K562 (cell line): Measurements from ENCODE around the gene APBA2. TPM values are rescaled to one million over a fixed set of nuclear protein-coding genes. Genes with fewer than 3 reads are reported as not detected.

Experiments
- CBX1 ChIP-seq: sonication (generic); IDR thresholded peaks from 2 replicates; pipeline ENCODE4 v1.6.1; 2016; ENCODE audit warnings: antibody characterized with exemption, low read depth, mild to moderate bottlenecking
- CHAMP1 ChIP-seq: fragments of 450-650 bp; IDR thresholded peaks from 2 replicates; pipeline ENCODE4 v1.6.1; 2016; ENCODE audit warnings: mild to moderate bottlenecking
- DDX20 ChIP-seq: fragments of 450-650 bp; IDR thresholded peaks from 2 replicates; pipeline ENCODE4 v1.6.1; 2016; ENCODE audit warnings: missing genetic modification characterization, low read depth, mild to moderate bottlenecking, missing compliant biosample characterization, moderate library complexity
- FOXK1 ChIP-seq: sonication (generic); formaldehyde crosslinking; IDR thresholded peaks from 2 replicates; pipeline ENCODE4 v1.8.0; 2022; ENCODE audit warnings: missing genetic modification reagents, mild to moderate bottlenecking, borderline replicate concordance
- GTF2A2 ChIP-seq: IDR thresholded peaks from 2 replicates; pipeline ENCODE4 v1.6.1; 2016; ENCODE audit warnings: mild to moderate bottlenecking, missing genetic modification characterization, missing compliant biosample characterization
- HEY1 ChIP-seq: fragments of 250-450 bp; sonication (Bioruptor Pico); IDR thresholded peaks from 2 replicates; pipeline ENCODE4 v1.5.0; 2020; ENCODE audit warnings: mild to moderate bottlenecking, moderate library complexity, borderline replicate concordance
- KAT7 ChIP-seq: sonication (generic); formaldehyde crosslinking; IDR thresholded peaks from 2 replicates; pipeline ENCODE4 v1.8.0; 2022; ENCODE audit warnings: missing genetic modification reagents, mild to moderate bottlenecking, borderline replicate concordance
- KHSRP ChIP-seq: fragments of 450-650 bp; IDR thresholded peaks from 2 replicates; pipeline ENCODE4 v1.6.1; 2017
- MEF2D ChIP-seq: conservative IDR thresholded peaks from 2 replicates; pipeline ENCODE4 v1.6.1; 2016; ENCODE audit warnings: low read depth, missing genetic modification characterization, missing compliant biosample characterization
- MITF ChIP-seq: IDR thresholded peaks from 2 replicates; pipeline ENCODE4 v1.6.1; 2014; ENCODE audit warnings: antibody characterized with exemption
- MTA1 ChIP-seq: fragments of 450-650 bp; IDR thresholded peaks from 2 replicates; pipeline ENCODE4 v1.6.1; 2017; ENCODE audit warnings: borderline replicate concordance
- NFRKB ChIP-seq: fragments of 450-650 bp; IDR thresholded peaks from 2 replicates; pipeline ENCODE4 v1.6.1; 2016; ENCODE audit warnings: low read depth
- NR4A1 ChIP-seq, 2 experiments: fragments of 250-450 bp in 1 of 2; fragments of 450-650 bp in 1 of 2; sonication (Bioruptor Pico) in 1 of 2; IDR thresholded peaks; 2 replicates each; pipeline versions ENCODE4 v1.4.0 to v1.6.1; 2016 to 2020; ENCODE audit warnings: mild to moderate bottlenecking in 2 of 2, missing compliant biosample characterization in 1 of 2, missing genetic modification characterization in 1 of 2, moderate library complexity in 1 of 2
- POLR2H ChIP-seq: IDR thresholded peaks from 2 replicates; pipeline ENCODE4 v1.6.1; 2016; ENCODE audit warnings: missing genetic modification characterization, low read depth, mild to moderate bottlenecking, control low read depth, missing compliant biosample characterization, moderate library complexity
- RFX5 ChIP-seq: IDR thresholded peaks from 2 replicates; pipeline ENCODE4 v1.6.1; 2011; ENCODE audit warnings: low read depth, mild to moderate bottlenecking, improper control_type of control experiment, low read length
- SFPQ ChIP-seq: fragments of 200-400 bp; formaldehyde crosslinking; IDR thresholded peaks from 2 replicates; pipeline ENCODE4 v1.6.1; 2017; ENCODE audit warnings: mild to moderate bottlenecking, low read depth, low read length, moderate library complexity
- SMAD1 ChIP-seq: fragments of 150-350 bp; IDR thresholded peaks from 2 replicates; pipeline ENCODE4 v1.6.1; 2014; ENCODE audit warnings: low read length, low read depth; ENCODE audit not compliant: partially characterized antibody
- ZBTB12 ChIP-seq: fragments of 250-450 bp; sonication (Bioruptor Pico); IDR thresholded peaks from 2 replicates; pipeline ENCODE4 v1.4.0; 2020
- ZBTB8A ChIP-seq: fragments of 450-650 bp; IDR thresholded peaks from 2 replicates; pipeline ENCODE4 v1.6.1; 2018; ENCODE audit warnings: mild to moderate bottlenecking, moderate library complexity; ENCODE audit not compliant: partially characterized antibody
- ZNF184 ChIP-seq: sonication (generic); formaldehyde crosslinking; IDR thresholded peaks from 2 replicates; pipeline ENCODE4 v1.5.0; 2020; ENCODE audit warnings: missing genetic modification reagents
- ZNF707 ChIP-seq: fragments of 250-450 bp; sonication (Bioruptor Pico); conservative IDR thresholded peaks from 2 replicates; pipeline ENCODE4 v1.8.0; 2022; ENCODE audit warnings: inconsistent platforms, mild to moderate bottlenecking, moderate library complexity
- polyA plus RNA-seq, 8 experiments: library from polyadenylated mRNA; depleted of rRNA in 4 of 8; stranded (reverse) in 5 of 8; unstranded in 3 of 8; fragments of >200 nt; fragmentation: Nextera tagmentation in 2 of 8; fragmentation: Illumina TruSeq in 1 of 8; extraction: Ambion mirVana in 2 of 8; extraction: Trizol in 1 of 8; gene quantifications; 2 replicates each; pipeline versions ENCODE4 v1.2.1 to v1.2.3, GENCODE V29; 2011 to 2014; ENCODE audit warnings: inconsistent platforms in 1 of 8, missing spikeins in 1 of 8
- total RNA-seq, 7 experiments: library from RNA; depleted of rRNA in 6 of 7; stranded (reverse); fragments of >200 nt in 6 of 7; fragmentation: Illumina TruSeq in 2 of 7; extraction: Trizol in 2 of 7; gene quantifications; 2 replicates each; pipeline versions ENCODE4 v1.2.1 to v1.2.3, GENCODE V29; 2011 to 2021; ENCODE audit warnings: low replicate concordance in 1 of 7

Gene APBA2
- total and polyA plus RNA-seq, 9 of the 15 experiments (the other 6 are each of a cell fraction or from before 2014, with no cell fraction given) = 0.24 to 40.9 (median 25.2) TPM

GRCh38 chr15:28927043-28927442 is 41.3 kb downstream of the APBA2 start (continued):
- TF ChIP-seq CHAMP1 = no peak
- TF ChIP-seq MTA1 = peak; percentile 17; the same call in 1 of the 2 replicates
- TF ChIP-seq ZBTB12 (CRISPR knock-in tag) = no peak
- no peak for TF ChIP-seq NFRKB
- TF ChIP-seq HEY1 (CRISPR knock-in tag) = no peak
- TF ChIP-seq POLR2H = no peak
- no peak for TF ChIP-seq ZBTB8A
- no peak for TF ChIP-seq DDX20 (tag)
- no peak for TF ChIP-seq GTF2A2
- no peak for TF ChIP-seq SFPQ
- no peak for TF ChIP-seq ZNF184 (CRISPR knock-in tag)
- no peak for TF ChIP-seq NR4A1 (CRISPR knock-in tag; IDR thresholded peaks at IDR 0.05)
- no peak for TF ChIP-seq NR4A1 (tag; IDR thresholded peaks at IDR 0.05)
- no peak for TF ChIP-seq MEF2D
- no peak for TF ChIP-seq KHSRP
- no peak for TF ChIP-seq FOXK1
- TF ChIP-seq KAT7 (CRISPR knock-in tag) = no peak
- no peak for TF ChIP-seq MITF
- no peak for TF ChIP-seq CBX1
- TF ChIP-seq RFX5 = no peak
- TF ChIP-seq ZNF707 (CRISPR knock-in tag) = no peak
- TF ChIP-seq SMAD1 = no peak
